SU-DHL-6 (cell line): Measurements from ENCODE around the gene TLE1.

ENCODE experiments used
- EZH2phosphoT487 ChIP-seq: fragments of 200-600 bp; sonication (generic), shearing (Covaris generic); conservative IDR thresholded peaks from 2 replicates; pipeline ENCODE4 v1.6.1; 2018; ENCODE audit warnings: mild to moderate bottlenecking, antibody characterized with exemption, low read length, moderate library complexity, mixed read lengths
- TF ChIP-seq, protein P1 (sequence below): fragments of 200-600 bp; sonication (generic); IDR thresholded peaks from one replicate; pipeline ENCODE4 v1.5.1; 2017; ENCODE audit warnings: antibody characterized with exemption, mild to moderate bottlenecking, low read length, moderate library complexity; ENCODE audit not compliant: insufficient read depth, poor library complexity, severe bottlenecking

DNA sequence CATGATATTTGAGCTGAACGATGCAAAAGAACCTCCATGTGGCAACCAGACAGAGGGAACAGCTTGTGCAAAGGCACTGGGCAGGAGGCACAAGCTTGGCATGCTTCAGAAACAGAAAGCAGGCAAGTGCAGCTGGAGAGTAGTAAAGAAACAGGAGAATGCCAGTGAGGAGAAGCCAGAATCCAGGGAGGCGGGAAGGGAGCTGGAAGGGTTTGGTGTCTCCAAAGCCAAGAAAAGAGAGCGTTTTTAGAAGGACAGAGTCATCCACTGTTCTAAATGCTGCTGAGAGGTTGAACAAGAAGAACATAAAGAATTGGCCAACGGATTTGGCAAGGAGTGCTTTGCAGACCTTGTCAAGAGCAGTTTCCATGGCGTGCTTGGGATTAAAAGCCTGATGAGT, 124.7 kb downstream of the TLE1 start:
- TF ChIP-seq, protein P1, sequence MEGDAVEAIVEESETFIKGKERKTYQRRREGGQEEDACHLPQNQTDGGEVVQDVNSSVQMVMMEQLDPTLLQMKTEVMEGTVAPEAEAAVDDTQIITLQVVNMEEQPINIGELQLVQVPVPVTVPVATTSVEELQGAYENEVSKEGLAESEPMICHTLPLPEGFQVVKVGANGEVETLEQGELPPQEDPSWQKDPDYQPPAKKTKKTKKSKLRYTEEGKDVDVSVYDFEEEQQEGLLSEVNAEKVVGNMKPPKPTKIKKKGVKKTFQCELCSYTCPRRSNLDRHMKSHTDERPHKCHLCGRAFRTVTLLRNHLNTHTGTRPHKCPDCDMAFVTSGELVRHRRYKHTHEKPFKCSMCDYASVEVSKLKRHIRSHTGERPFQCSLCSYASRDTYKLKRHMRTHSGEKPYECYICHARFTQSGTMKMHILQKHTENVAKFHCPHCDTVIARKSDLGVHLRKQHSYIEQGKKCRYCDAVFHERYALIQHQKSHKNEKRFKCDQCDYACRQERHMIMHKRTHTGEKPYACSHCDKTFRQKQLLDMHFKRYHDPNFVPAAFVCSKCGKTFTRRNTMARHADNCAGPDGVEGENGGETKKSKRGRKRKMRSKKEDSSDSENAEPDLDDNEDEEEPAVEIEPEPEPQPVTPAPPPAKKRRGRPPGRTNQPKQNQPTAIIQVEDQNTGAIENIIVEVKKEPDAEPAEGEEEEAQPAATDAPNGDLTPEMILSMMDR, result no peak
- TF ChIP-seq EZH2phosphoT487, result no peak
